HG02840 (cell line): ENCODE results near the gene SLC9A3.
"Not testable (repeated sequence)": the region's sequence is repeated elsewhere in the genome, so short reads cannot be mapped to it uniquely, and the experiment has no call there.

Experiments used
- ATAC-seq: cut with Tn5 transposase; IDR thresholded peaks from one replicate; pipeline ENCODE4 v1.9.1; 2021; ENCODE audit warnings: mild to moderate bottlenecking, moderate library complexity, moderate number of reproducible peaks; ENCODE audit not compliant: unreplicated experiment, low FRiP score

Gene SLC9A3

DNA sequence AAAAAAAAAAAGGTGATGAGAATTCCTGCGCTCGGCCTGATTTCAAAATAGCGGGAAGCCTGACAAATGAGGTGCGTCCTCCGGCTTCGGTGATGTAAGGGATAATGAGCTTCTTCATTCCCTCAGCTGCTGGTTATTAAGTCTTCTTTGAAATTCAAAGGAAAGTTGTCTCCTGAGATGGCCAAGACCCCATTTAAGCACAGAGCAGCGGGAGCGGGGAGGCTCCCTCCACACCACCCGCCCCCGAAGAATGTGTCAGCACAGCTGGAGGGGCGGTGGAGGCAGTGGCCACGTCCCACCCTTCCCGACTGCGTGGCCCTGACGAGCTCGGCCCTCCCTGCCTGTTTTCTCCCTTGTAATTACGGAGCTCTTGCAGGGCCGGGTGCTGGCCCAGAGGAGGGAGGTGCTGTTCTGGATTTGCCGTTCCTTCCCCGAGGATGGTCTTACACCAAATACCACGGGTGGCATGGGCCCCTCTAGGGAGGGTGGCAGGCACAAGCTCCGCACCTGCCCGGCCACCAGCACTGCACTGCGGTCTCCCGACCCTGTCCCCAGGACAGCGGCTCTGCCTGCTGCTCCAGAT is 31.0 kb downstream of the SLC9A3 start:
- ATAC-seq: no peak

DNA sequence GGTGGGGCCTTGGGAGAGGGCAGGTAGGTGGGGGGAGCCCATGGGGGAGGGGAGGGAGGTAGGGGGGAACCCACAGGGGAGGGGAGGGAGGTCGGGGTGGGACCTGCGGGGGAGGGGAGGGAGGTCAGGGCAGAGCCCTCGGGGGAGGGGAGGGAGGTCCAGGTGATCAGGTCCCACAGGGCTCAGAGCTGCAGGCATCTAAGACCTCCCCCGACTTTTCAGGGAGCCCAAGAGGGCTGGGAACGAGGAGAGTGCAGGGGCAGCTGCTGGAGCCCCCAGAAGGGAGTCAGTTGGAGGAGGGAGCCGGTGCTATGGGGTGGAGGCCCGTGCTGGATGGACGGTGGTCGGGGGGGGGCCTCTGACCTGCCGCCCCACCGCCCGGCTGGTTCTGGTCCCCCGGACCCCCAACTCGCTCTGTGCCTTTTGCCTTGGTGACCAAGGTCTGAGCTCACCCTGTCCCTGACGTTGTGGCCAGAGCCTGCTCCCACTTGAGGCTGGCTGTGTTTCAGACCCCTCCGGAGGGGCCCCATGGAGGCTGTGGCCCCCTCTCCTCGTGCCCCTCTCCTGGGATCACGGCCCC is 31.8 kb downstream of the SLC9A3 start:
- ATAC-seq: no peak

DNA sequence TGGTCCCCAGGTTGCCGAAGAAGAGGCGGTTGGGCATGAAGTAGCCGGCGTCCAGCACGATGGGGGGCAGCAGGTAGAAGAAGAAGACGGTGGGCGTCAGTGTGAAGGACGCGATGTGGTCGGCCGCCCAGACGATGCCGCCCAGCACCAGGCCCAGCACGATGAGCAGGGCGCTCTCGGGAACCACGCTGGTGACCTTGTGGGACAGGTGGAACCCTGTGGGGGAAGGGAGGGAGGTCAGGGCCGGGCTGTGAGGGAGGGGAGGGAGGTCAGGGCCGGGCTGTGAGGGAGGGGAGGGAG is 32.4 kb downstream of the SLC9A3 start:
- no peak for ATAC-seq

DNA sequence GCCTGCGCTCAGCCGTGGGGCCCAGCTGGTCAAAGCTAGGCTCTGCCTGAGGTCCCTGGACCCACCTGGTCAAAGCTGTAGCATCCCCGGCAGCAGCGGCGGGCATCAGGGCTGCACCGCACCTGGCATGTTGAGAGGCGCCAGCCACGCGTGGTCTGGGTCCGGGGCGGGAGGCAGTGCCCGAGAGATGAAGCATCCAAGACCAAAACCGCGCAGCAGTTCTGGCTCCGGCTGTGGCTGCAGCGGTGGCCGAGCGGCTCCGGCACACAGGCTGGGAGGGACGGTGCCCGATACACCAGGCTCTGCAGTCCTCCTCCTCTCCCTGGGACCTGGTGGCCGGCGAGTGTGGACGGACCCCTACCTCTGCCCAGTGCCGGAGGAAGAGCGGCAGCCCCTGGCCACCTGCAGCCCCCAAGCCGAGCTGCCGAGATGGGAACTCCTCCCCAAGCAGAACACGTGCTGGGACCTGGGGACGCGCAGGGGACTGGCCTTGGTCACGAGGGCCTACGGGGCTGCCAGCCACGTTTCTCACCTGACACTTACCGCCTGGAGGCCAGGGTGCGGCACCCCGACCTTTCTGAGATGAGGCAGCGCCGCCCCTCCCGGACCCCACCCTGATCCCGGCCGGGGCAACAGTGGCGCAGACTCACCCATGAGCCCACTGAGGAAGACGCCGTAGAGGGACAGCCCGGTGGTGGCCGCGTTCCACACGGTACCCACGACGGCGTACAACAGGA is 33.0 kb downstream of the SLC9A3 start:
- ATAC-seq: no peak

DNA sequence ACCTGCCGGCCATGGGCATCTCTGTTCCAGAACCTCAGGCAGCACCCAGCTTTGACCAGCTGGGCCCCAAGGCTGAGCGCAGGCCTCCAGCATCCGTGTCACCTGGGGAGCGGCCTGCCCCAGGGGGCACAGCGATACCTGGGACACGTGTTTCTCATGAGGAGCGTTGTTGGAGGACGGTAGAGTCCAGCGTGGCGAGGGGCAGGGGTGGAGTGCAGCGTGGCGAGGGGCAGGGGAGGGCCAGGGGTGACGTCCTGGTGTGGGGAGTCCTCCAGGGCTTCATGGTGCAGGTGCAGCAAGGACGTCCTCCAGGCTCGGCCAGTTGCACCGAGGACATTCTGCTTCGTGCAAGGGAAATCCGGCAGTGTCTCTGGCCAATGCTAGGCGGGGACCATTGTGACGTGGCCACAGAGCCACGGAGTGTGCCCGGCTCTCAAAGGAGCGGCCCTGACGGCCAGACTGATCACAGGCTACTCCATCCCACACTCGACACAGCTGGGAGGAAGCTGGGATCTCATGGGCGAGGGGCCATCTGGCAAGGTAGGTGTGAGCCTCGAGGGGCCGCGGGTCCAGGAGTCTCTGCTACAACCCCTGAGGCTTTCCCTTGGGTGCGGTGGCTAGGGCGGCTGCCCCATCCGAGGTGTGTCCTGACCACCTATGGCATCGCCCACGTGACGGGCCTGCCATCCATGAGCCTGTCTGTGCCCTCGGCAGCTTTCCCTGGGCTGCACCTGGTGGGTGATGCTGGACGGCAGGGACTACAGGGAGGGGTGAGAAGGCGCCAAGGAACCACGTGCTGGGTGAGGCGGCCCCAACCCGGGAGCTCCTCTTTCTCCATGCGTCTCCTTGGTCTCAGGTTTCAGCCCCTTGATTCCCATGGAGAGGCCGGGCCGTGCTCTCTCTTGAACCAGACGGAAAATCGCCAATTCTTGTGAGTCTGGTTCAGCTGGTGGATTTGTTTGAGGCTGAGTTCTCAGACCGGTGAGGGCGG is 33.8 kb downstream of the SLC9A3 start:
- no peak for ATAC-seq

DNA sequence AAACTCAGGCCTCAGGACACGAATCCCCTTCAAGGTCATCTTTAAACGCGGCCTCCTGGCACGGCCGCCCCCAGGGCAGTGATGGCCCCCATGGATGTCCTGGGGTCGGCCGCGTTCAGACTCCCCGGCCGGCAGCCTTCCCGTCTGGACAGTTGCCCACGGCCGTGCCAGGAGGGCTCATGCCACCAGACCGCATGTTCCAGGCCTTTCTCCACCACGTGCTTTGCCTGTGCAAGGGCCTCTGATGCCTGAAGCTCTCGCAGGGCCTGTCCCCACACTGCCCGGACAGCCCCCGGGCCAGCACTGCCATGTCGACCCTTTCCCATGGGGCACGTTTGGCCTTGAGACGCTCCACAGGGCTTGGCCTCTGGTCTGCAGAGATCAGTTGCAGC is 34.6 kb downstream of the SLC9A3 start:
- no peak for ATAC-seq

DNA sequence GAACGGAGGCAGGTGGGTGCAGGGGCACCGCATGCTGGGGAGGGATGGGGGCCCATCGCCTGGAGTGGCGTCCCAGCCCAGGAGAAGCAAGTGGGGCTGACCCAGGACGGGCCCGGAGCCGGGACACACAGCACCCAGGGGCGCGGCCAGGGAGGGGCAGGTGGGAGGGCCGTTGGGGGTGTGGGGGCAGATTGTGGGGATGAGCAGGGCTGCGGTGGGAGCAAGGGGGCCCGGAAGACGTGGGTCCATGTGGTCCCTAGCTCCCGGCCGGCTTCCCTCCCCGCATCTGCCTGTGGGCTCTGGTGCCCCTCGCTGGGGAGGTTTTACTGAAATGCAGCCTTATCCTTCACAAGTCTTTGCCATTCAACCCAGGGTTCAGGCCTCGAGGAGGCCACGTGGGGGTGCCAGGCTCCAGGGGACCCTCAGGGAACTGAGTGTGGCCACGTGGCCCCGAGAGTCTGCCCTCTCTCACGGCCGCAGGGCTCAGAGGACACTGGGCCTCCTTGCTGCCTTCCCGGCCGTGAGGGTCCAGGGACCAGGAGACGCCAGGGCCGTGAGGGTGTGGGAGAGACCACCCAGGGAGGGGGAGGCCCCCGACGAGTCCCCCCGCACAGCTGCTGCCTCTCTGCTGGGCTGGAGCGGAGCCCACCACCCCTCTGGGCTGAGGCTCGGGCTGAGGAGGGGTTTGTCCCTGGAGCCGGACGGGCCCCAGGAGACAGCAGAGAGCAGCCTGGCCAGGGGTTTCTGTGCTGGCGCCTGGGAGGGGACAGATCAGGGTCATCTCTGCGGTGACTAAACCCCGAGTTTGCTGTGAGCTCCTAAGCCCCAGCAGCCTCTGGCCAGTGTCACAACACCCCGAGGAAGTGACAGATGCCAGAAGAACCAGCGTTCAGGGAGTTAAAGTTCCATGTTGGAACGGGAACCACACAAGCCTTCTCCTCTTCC is 35.2 kb downstream of the SLC9A3 start:
- ATAC-seq: no peak

DNA sequence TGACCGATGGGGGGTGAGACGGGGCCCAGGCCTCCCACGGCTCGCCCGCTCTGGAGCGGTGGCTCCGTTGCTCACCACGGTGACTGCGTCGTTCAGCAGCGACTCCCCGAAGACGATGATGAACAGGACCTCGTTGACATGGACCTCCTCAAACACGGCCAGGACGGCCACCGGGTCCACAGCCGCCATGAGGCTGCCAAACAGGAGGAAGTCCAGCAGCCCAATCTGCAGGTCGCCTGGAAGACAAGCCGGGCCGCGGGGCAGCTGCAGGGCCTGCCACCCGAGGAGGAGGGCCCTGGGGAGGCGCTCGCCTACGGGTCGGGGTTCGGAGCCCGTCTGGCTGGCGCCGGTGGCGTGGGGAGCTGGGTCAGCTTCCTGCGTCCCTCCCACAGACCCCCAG is 36.0 kb downstream of the SLC9A3 start:
- no peak for ATAC-seq

DNA sequence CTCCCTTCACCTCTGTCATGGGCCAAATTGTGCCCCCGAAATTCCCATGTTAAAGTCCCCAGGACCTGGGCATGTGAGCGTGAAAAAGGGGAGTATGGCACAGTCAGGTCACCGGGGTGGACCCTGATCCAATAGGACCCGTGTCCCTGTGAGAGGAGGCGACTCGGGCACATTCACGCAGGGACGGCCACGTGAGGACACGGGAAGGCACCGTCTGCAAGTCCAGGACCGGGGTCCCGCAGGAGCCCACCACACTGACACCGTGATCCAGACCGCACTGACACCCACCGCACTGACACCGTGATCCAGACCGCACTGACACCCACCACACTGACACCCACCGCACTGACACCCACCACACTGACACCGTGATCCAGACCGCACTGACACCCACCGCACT is 37.7 kb downstream of the SLC9A3 start:
- not testable (repeated sequence) for ATAC-seq

DNA sequence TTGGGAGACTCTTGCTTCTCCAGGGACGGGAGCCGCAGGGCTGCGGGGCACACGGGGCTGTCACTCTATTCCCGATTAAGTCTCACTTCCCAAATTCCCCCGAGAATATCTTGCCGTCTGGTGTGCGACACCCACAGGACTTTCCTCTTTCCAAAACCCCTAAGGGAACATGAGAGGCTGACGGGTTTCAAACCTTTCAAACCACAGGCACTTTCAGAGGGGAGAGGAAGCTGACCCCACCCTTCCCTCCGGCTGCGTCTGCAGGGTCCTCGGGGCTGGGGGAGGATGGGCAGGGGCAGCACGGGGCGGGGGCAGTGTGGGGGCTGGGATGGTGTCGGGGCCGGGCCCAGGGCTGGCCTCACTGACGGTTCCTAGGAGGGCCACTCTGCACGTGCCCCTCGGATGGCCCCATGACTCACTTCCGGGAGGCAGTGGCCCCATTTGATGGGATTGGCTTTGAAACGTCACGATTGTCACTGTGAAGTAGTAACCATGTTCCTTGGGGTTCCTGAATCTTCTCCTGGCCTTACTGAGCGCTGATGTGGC is 38.2 kb downstream of the SLC9A3 start:
- no peak for ATAC-seq

DNA sequence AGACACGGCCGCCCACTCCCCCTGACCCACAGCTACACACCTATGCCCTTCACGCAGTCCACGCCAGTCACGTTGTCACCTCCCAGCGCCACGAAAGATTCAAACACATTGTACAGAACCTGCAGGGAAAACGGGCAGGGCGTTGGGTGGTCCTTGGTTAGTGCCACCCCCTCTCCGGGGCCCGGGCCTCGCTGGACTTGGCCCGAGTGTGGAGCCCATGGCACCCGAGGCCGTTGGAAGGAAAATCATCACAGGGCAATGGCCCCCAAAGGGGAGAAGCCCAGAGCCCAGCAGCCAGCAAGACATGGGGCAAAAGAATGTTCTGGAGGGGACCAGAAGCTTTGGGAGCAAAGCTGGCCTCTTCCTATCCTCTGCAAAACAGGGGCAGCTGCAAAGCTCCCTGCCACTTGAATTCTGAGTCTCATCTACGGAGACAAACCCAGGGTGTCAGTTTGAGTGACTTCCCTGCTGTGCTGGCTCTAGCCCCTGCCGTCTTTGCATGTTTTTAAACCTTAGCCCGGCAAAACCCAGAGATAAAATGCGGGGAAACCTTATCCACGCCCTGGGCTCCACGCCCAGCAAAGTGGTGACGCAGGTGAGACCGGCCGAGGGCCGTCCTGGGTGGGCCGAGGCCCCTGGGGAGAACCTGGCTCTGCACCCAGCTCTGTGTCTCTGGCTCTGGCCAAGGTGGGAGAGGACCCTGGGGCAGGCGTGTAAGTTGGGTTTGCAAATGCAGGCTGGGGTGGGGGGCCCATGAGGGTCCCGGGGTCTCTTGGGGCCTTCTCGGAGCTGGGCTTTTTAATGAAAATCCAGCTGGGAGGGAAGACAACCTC is 38.9 kb downstream of the SLC9A3 start:
- no peak for ATAC-seq

DNA sequence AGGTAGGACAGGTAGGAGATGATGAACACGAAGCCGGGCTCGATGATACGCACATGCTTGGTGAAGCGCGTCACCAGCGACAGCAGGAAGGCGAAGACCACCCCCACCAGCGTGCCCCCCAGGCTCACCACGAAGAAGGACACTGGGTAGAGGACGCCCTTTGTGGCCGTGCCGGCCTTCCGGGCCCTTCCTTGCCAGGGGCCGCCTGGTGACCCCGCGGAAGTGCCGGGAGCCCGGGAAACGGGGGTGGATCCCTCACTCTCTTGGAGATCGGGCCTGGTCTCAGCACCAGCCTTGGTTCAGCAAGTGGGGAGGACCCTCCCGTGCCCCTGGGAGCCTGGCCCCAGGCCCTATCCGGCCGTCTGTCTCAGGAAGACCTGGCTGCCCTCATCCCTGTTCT is 39.7 kb downstream of the SLC9A3 start:
- ATAC-seq: no peak

DNA sequence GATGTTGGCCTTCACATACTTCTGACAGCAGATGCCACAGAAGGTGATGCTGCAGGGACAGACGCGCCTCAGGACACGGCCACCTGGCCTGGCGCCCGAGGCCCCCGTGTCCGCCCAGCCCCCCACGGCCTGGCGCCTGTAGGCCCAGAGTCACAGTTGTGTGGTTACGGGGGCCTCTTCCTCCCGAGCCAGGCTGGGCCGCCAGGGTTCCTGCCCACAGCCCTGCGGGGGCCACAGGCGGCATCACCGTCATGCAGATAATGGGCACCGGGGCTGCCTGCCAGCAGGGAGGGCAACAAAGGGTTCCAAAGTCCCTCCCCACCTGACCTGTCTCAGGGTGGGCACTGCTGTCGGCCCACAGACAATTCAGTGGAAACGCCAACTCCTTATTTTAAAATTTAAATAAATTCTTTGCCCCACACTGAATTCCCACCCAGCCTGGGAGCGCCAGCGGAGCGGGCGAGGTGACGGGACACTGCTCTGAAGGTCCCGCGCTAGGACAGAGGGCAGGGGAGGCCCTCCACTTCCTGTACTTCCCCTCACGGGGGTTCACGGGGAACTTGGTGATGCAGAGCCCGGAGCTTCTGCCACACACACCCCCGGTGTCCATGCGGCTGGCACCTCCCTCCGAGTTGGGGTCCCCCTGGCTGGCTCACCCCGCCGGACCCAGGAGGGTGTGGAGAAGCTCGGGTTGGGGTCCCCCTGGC is 40.7 kb downstream of the SLC9A3 start:
- ATAC-seq: no peak

DNA sequence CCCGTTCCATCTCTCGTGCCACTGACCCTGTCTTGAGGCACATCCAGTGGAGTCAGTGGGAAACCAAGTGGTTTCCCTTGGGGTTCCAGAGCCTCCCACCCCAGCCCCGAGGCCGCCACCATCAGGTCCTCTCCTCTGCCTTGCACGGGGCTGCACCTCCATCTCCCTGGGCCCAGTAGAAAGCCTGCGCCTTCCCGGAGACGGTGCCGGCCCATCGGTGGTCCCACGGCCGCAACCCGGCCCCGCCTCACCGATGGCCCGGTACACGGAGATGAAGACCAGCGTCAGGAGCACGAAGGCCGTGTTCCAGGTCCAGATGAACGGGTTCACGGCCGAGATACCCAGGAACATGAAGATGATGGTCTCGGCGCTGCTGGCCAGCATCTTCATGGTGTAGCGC is 41.2 kb downstream of the SLC9A3 start:
- ATAC-seq: no peak

DNA sequence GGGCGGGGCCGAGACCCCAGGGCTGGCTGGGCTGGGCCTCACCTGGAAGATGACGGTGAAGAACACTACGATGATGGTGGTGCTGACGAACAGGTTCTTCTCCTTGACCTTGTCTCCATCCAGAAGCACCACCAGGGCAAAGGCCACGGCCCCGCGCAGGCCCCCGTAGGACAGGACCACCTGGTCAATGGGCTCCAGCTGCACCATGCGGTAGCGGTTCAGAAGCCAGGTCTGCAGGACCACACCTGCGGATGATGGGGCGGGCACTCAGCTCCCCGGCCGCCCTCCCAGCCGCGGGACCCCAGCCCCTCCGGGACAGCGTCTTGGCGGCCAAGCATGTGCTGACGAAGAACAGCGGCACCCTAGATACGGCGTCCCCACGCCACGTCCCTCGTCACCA is 41.7 kb downstream of the SLC9A3 start:
- no peak for ATAC-seq

DNA sequence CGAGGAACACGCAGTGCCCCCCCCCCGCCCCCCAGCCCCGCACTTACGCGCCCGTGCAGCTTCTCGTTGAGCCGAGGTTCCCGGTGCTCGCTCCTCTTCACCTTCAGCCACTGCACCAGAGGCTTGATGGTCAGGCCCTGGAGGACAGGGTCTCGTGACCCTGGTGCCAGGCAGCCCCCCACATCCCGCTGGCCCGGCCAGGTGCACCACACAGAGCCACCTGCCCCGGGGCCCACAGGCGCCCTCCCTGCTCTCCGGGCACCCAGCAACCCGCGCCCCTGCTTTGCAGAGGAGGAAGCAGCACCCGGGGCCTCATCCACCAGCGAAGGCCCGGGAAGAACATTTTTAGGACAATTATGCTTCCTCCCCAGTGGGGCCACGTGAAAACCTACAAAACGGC is 42.2 kb downstream of the SLC9A3 start:
- ATAC-seq: no peak

DNA sequence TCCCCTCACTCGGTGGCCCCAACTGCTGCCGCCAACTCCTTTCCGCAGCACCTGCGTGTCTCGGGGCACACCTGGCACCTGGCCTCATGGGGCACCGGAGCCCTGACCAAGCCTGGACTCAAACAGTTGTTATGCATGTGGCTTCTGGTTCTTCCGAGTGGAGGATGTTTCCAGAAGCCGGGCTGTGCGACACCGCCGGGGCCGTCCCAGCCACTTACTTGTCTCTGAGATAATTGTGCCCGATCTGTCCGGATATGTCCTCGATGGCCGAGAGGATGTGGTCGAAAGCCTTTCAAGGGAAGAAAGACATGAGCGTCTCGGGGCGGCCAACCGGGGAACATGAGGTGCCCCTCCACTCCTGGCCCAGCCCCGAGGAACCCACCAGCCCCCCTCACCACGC is 42.9 kb downstream of the SLC9A3 start:
- ATAC-seq: no peak

DNA sequence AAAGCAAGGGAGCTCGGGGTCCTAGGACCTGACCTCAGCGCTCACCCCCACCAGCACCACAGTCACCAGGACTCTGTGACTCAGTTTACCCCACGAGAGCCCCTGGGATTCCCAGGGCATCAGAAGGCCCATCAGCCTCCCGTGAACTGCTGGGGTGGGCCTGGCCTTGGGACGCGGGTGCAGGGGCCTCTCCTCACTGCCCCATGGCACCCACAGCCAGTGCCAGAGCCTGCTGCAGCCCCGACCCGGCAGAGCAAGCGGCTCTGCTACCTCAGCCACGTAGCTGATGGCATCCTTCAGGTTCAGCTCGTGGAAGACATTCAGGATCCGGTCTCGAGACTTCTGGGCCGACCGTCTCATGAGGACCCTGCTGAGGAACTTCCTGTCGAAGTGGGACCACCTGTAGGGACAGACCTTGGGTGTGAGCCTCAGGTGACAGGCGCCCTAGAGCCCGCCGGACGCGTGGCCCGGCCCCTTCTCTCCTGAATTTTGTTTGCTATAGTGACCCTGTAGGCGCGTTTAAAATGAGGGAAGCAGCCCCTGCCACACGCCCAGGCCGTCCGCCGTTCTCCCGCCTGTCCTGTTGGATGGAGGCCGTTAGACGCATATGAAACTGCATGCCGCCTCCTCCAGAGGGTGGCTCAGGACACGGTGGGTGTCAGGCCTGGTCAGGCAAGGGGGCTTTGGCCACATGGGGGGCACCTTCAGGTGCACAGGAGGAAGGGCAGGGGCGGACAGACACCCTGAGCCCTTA is 44.5 kb downstream of the SLC9A3 start:
- ATAC-seq: no peak
